H1 (cell line): ENCODE measurements around the gene RNF183. TPM values are rescaled to one million over a fixed set of nuclear protein-coding genes. Genes with fewer than 3 reads are reported as not detected.

ENCODE experiments used
- BRCA1 ChIP-seq: IDR thresholded peaks from 2 replicates; pipeline ENCODE4 v1.6.1; 2012; ENCODE audit warnings: low read depth, low read length, improper control_type of control experiment
- CREB1 ChIP-seq: IDR thresholded peaks from 2 replicates; pipeline ENCODE4 v1.6.1; 2012; ENCODE audit warnings: inconsistent platforms
- EP300 ChIP-seq, 2 experiments: IDR thresholded peaks; 1 replicate in 1 of 2; 2 replicates in 1 of 2; pipeline ENCODE4 v1.6.1; 2011 to 2012; ENCODE audit warnings: low read depth in 2 of 2, low read length in 2 of 2, mild to moderate bottlenecking in 2 of 2, borderline replicate concordance in 1 of 2, inconsistent platforms in 1 of 2, moderate library complexity in 1 of 2
- GABPA ChIP-seq: IDR thresholded peaks from 2 replicates; pipeline ENCODE4 v1.6.1; 2011; ENCODE audit warnings: mild to moderate bottlenecking, low read length, moderate library complexity, borderline replicate concordance; ENCODE audit not compliant: insufficient read depth
- JUN ChIP-seq: IDR thresholded peaks from 2 replicates; pipeline ENCODE4 v1.6.1; 2011; ENCODE audit warnings: low read depth, mild to moderate bottlenecking, improper control_type of control experiment, low read length
- JUND ChIP-seq: IDR thresholded peaks from 2 replicates; pipeline ENCODE4 v1.6.1; 2011; ENCODE audit warnings: mild to moderate bottlenecking, improper control_type of control experiment, low read length
- KDM4A ChIP-seq: IDR thresholded peaks from one replicate; pipeline ENCODE4 v1.7.1; 2012; ENCODE audit warnings: low read depth, mild to moderate bottlenecking, moderate library complexity, low read length, inconsistent platforms; ENCODE audit not compliant: severe bottlenecking
- MAFK ChIP-seq: IDR thresholded peaks from 2 replicates; pipeline ENCODE4 v1.6.1; 2012; ENCODE audit warnings: low read depth, mild to moderate bottlenecking, improper control_type of control experiment, low read length
- RXRA ChIP-seq: IDR thresholded peaks from 2 replicates; pipeline ENCODE4 v1.6.1; 2011; ENCODE audit warnings: low read depth, mild to moderate bottlenecking, low read length, moderate library complexity; ENCODE audit not compliant: insufficient read depth
- SIN3A ChIP-seq, 2 experiments: IDR thresholded peaks in 1 of 2; conservative IDR thresholded peaks in 1 of 2; 2 replicates each; pipeline ENCODE4 v1.6.1; 2011 to 2012; ENCODE audit warnings: low read length in 2 of 2, improper control_type of control experiment in 1 of 2, low read depth in 1 of 2, mild to moderate bottlenecking in 1 of 2
- SIX5 ChIP-seq: IDR thresholded peaks from 2 replicates; pipeline ENCODE4 v1.6.1; 2011; ENCODE audit warnings: mild to moderate bottlenecking, low read depth, low read length
- SUZ12 ChIP-seq: fragments of 200-600 bp; sonication (generic); IDR thresholded peaks from 2 replicates; pipeline ENCODE4 v1.6.1; 2012; ENCODE audit warnings: mild to moderate bottlenecking, inconsistent platforms, low read length, moderate library complexity, mixed read lengths
- TAF1 ChIP-seq: IDR thresholded peaks from 2 replicates; pipeline ENCODE4 v1.6.1; 2011; ENCODE audit warnings: mild to moderate bottlenecking, low read depth, low read length
- TCF12 ChIP-seq: IDR thresholded peaks from 2 replicates; pipeline ENCODE4 v1.6.1; 2011; ENCODE audit warnings: low read depth, mild to moderate bottlenecking, low read length
- TEAD4 ChIP-seq: IDR thresholded peaks from 2 replicates; pipeline ENCODE4 v1.6.1; 2012; ENCODE audit warnings: low read depth, low read length, inconsistent platforms, mixed read lengths
- YY1 ChIP-seq: IDR thresholded peaks from 2 replicates; pipeline ENCODE4 v1.6.1; 2011; ENCODE audit warnings: low read depth, mild to moderate bottlenecking, low read length
- ZNF274 ChIP-seq: IDR thresholded peaks from 2 replicates; pipeline ENCODE4 v1.7.0; 2012; ENCODE audit warnings: low read length, borderline replicate concordance; ENCODE audit errors: extremely low read depth
- polyA plus RNA-seq, 7 experiments: library from polyadenylated mRNA; depleted of rRNA in 3 of 7; stranded (reverse) in 5 of 7; unstranded in 2 of 7; fragments of >200 nt in 5 of 7; fragments of 200-250 nt in 2 of 7; gene quantifications; 1 replicate in 5 of 7; 2 replicates in 1 of 7; 4 replicates in 1 of 7; pipeline versions ENCODE4 v1.2.1 to v1.2.3, GENCODE V29; 2011 to 2013; ENCODE audit warnings: missing spikeins in 2 of 7, mixed read lengths in 2 of 7
- total RNA-seq: library from RNA; stranded (reverse); fragmentation: NEBNext Ultra II Directional; extraction: Animal tissue kit (Norgen Biotek cat#: 25700); gene quantifications from 2 replicates; pipeline ENCODE4 v1.2.1, GENCODE V29; 2021
- TF ChIP-seq, protein P1 (sequence below): IDR thresholded peaks from 2 replicates; pipeline ENCODE4 v1.6.1; 2011; ENCODE audit warnings: low read length, improper control_type of control experiment
- TF ChIP-seq, protein P2 (sequence below): IDR thresholded peaks from 2 replicates; pipeline ENCODE4 v1.6.1; 2012; ENCODE audit warnings: inconsistent platforms
- TF ChIP-seq, protein P3 (sequence below): IDR thresholded peaks from 2 replicates; pipeline ENCODE4 v1.6.1; 2011; ENCODE audit warnings: low read depth, mild to moderate bottlenecking, low read length; ENCODE audit not compliant: insufficient read depth
- TF ChIP-seq, protein P4 (sequence below): IDR thresholded peaks from 2 replicates; pipeline ENCODE4 v1.6.1; 2012; ENCODE audit warnings: inconsistent platforms

Gene RNF183
- total and polyA plus RNA-seq, 2 of the 8 experiments (the other 6 are each of a cell fraction or from before 2014, with no cell fraction given) = 0.15 TPM; not detected in 1

DNA sequence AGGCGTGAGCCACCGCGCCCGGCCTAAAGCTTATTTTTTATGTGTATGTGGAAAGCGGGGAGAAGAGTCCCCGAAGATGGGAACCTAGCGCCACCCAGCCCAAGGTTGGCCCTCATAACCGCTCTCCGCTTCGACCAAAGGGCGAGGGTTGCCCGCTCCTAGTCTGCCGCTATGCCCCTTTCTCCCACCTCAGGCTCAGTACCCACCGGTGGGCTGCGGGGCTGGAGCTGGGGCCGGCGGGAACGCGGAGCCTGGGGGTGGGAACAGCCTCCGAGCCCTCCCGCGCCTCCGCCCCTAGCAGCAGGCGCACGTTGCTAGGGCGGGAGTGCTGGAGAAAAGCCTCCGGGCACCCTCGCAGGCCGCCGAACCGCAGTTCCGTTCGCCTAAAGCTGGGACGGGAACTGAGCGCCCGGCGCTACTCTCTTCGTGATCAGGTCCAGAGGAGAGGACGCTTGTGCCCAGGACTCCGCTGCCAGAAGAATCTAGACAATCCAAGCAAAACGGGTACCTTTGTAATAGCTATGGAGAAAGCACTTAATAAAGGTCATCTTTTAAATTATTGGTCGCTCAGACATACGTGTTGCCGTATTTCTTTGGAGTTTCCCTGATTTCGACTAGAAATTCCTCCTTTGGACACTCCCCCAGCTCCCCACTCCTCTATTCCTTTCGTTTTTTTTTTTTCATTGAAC, 37.0 kb upstream of the RNF183 start, which contains the start of gene WDR31 (continued):
- TF ChIP-seq, protein P1, sequence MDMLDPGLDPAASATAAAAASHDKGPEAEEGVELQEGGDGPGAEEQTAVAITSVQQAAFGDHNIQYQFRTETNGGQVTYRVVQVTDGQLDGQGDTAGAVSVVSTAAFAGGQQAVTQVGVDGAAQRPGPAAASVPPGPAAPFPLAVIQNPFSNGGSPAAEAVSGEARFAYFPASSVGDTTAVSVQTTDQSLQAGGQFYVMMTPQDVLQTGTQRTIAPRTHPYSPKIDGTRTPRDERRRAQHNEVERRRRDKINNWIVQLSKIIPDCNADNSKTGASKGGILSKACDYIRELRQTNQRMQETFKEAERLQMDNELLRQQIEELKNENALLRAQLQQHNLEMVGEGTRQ = no peak
- TF ChIP-seq JUN (peak; percentile 68; the same call in 1 of the 2 replicates), KDM4A (peak; percentile 75), JUND (0 out of 2 replicates have a peak, but pooled peaks have one; percentile 35), SUZ12 (no peak), CREB1 (peak; percentile 72), TCF12 (0 out of 2 replicates have a peak, but pooled peaks have one; percentile 44), SIN3A (conservative IDR thresholded peaks at IDR 0.05 in 1 of 2, IDR thresholded peaks at IDR 0.05 in 1 of 2; ENCODE audit: low read depth in 1 of 2, low read length in 2 of 2) (peak; percentile 78 to 98; a peak in 3 of 4 replicates), BRCA1 (peak; percentile 49; the same call in 1 of the 2 replicates), TEAD4 (0 out of 2 replicates have a peak, but pooled peaks have one; percentile 7), YY1 (peak; percentile 71), EP300 (IDR thresholded peaks at IDR 0.05; ENCODE audit: borderline replicate concordance in 1 of 2, low read depth in 2 of 2, low read length in 2 of 2) (no peak), TAF1 (peak; percentile 88), SIX5 (peak; percentile 27; the same call in 1 of the 2 replicates), RXRA (no peak), MAFK (no peak), ZNF274 (no peak), GABPA (peak; percentile 91)
- TF ChIP-seq, protein P2, sequence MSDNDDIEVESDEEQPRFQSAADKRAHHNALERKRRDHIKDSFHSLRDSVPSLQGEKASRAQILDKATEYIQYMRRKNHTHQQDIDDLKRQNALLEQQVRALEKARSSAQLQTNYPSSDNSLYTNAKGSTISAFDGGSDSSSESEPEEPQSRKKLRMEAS = peak; percentile 91
- TF ChIP-seq, protein P3, sequence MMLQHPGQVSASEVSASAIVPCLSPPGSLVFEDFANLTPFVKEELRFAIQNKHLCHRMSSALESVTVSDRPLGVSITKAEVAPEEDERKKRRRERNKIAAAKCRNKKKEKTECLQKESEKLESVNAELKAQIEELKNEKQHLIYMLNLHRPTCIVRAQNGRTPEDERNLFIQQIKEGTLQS = no peak
- TF ChIP-seq, protein P4, sequence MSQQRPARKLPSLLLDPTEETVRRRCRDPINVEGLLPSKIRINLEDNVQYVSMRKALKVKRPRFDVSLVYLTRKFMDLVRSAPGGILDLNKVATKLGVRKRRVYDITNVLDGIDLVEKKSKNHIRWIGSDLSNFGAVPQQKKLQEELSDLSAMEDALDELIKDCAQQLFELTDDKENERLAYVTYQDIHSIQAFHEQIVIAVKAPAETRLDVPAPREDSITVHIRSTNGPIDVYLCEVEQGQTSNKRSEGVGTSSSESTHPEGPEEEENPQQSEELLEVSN = peak; percentile 78
